Keratinocyte (primary cell): ENCODE data around the gene ARL11. TPM values are rescaled to one million over a fixed set of nuclear protein-coding genes. Genes with fewer than 3 reads are reported as not detected.

Experiments used
- DNase-seq: peaks from one replicate; pipeline ENCODE4 v3.0.0-alpha.2; 2011; ENCODE audit warnings: low read depth, missing footprints, low spot score
- FAIRE-seq: peaks from 2 replicates; lab custom pipeline; 2011; peaks lifted over from hg19 to GRCh38; lab: Jason Lieb, UNC
- H2AFZ ChIP-seq: 2 replicates; pipeline ENCODE4 v1.6.0; 2012; ENCODE audit warnings: low read length, control low read depth, inconsistent platforms; ENCODE audit not compliant: control insufficient read depth
- H3K27ac ChIP-seq: 2 replicates; pipeline ENCODE4 v1.5.1; 2011; ENCODE audit warnings: low read length; ENCODE audit not compliant: control insufficient read depth, insufficient read depth
- H3K27me3 ChIP-seq: 3 replicates; pipeline ENCODE4 v1.6.0; 2011; ENCODE audit warnings: low read length; ENCODE audit not compliant: control insufficient read depth, insufficient read depth; ENCODE audit errors: extremely low read depth
- H3K36me3 ChIP-seq, 2 experiments: 2 replicates in 1 of 2; 3 replicates in 1 of 2; pipeline ENCODE4 v1.5.1; 2011; ENCODE audit warnings: low read length in 2 of 2, mild to moderate bottlenecking in 1 of 2; ENCODE audit not compliant: control insufficient read depth in 2 of 2, insufficient read depth in 2 of 2; ENCODE audit errors: extremely low read depth in 1 of 2
- H3K4me1 ChIP-seq: 3 replicates; pipeline ENCODE4 v1.5.1; 2011; ENCODE audit warnings: low read length; ENCODE audit not compliant: control insufficient read depth, insufficient read depth; ENCODE audit errors: extremely low read depth
- H3K4me2 ChIP-seq: 3 replicates; pipeline ENCODE4 v1.6.0; 2011; ENCODE audit warnings: low read depth, low read length; ENCODE audit not compliant: control insufficient read depth, insufficient read depth; ENCODE audit errors: extremely low read depth
- H3K4me3 ChIP-seq, 3 experiments: fragments of 200-600 bp in 1 of 3; sonication (generic) in 1 of 3; 2 replicates in 2 of 3; 3 replicates in 1 of 3; pipeline ENCODE4 v1.5.1; 2011 to 2016; ENCODE audit warnings: low read length in 3 of 3, mild to moderate bottlenecking in 3 of 3, control low read depth in 2 of 3, inconsistent platforms in 1 of 3, low read depth in 1 of 3, mixed read lengths in 1 of 3, mixed run types in 1 of 3, moderate library complexity in 1 of 3; ENCODE audit not compliant: control insufficient read depth in 2 of 3, insufficient read depth in 2 of 3; ENCODE audit errors: extremely low read depth in 1 of 3
- H3K79me2 ChIP-seq: 2 replicates; pipeline ENCODE4 v1.6.0; 2012; ENCODE audit warnings: low read length; ENCODE audit not compliant: control insufficient read depth, insufficient read depth
- H3K9ac ChIP-seq: 3 replicates; pipeline ENCODE4 v1.6.0; 2011; ENCODE audit warnings: low read length; ENCODE audit not compliant: control insufficient read depth, insufficient read depth; ENCODE audit errors: extremely low read depth
- H3K9me1 ChIP-seq: 3 replicates; pipeline ENCODE4 v1.6.0; 2011; ENCODE audit warnings: low read length; ENCODE audit not compliant: control insufficient read depth, insufficient read depth; ENCODE audit errors: extremely low read depth
- H3K9me3 ChIP-seq: 2 replicates; pipeline ENCODE4 v1.5.1; 2012; ENCODE audit warnings: low read depth, low read length; ENCODE audit not compliant: control insufficient read depth
- H4K20me1 ChIP-seq: 3 replicates; pipeline ENCODE4 v1.6.0; 2011; ENCODE audit warnings: low read length; ENCODE audit not compliant: control insufficient read depth, insufficient read depth; ENCODE audit errors: extremely low read depth
- CTCF ChIP-seq, 3 experiments: IDR thresholded peaks in 1 of 3; conservative IDR thresholded peaks in 1 of 3; optimal IDR thresholded peaks in 1 of 3; 2 replicates in 2 of 3; 3 replicates in 1 of 3; pipeline versions ENCODE3 to v1.5.1; 2011; ENCODE audit warnings: low read length in 3 of 3, mild to moderate bottlenecking in 3 of 3, moderate library complexity in 2 of 3, control low read depth in 1 of 3, inconsistent platforms in 1 of 3; ENCODE audit not compliant: insufficient read depth in 2 of 3; ENCODE audit errors: extremely low read depth in 1 of 3
- EZH2 ChIP-seq: IDR thresholded peaks from one replicate; pipeline ENCODE4 v1.6.1; 2012; ENCODE audit warnings: inconsistent platforms, mild to moderate bottlenecking, low read length, moderate library complexity
- dilution Hi-C: fragments of 300-500 bp; cut with MboI; formaldehyde crosslinking; loops from one replicate; pipeline ENCODE4 v1.7.0; 2020; ENCODE audit warnings: low sequenced_read_pairs; ENCODE audit not compliant: extremely low pct_ligation_motif_present
- polyA plus RNA-seq, 5 experiments: library from polyadenylated mRNA; depleted of rRNA in 3 of 5; stranded (reverse) in 3 of 5; stranded (forward) in 1 of 5; unstranded in 1 of 5; fragments of >200 nt; gene quantifications; 1 replicate in 1 of 5; 2 replicates in 3 of 5; 3 replicates in 1 of 5; pipeline versions ENCODE4 v1.2.1 to v1.2.3, GENCODE V29; 2011 to 2012; ENCODE audit warnings: missing spikeins in 2 of 5, low read depth in 1 of 5, low replicate concordance in 1 of 5

The ARL11 gene
- polyA plus RNA-seq, 1 donor (not counting 4 experiments of a cell fraction or from before 2014, with no cell fraction given), result 0.55 TPM

- no peaks in the 10 kb centered on the region for H3K9me3 ChIP-seq
- H3K4me2 ChIP-seq, result no peak overlapping the region
- no peaks in the 10 kb centered on the region for H3K36me3 ChIP-seq
- peaks cover 3% of the 10 kb centered on the region for H3K27me3 ChIP-seq
- no peak overlapping the region for H2AFZ ChIP-seq
- H4K20me1 ChIP-seq, result no peaks in the 10 kb centered on the region
- H3K27ac ChIP-seq, result no peak overlapping the region
- peaks cover 8% of the 10 kb centered on the region for H3K4me1 ChIP-seq
- H3K4me3 ChIP-seq, result no peak overlapping the region
- no peak overlapping the region for H3K9ac ChIP-seq
- H3K79me2 ChIP-seq, result no peaks in the 10 kb centered on the region
- dilution Hi-C loops, result no loop called here
- DNase-seq, result no peak
- H3K9me1 ChIP-seq, result no peaks in the 10 kb centered on the region
- TF ChIP-seq EZH2 (no peak), CTCF (optimal IDR thresholded peaks at IDR 0.05 in 1 of 3, IDR thresholded peaks at IDR 0.05 in 1 of 3, conservative IDR thresholded peaks at IDR 0.05 in 1 of 3; ENCODE audit: extremely low read depth in 1 of 3, insufficient read depth in 2 of 3, low read length in 3 of 3) (no peak)
- FAIRE-seq, result no peak
Observed at GRCh38 chr13:49625392-49626079, 2.8 kb upstream of the ARL11 start.

- H3K27me3 ChIP-seq, result no peaks in the 10 kb centered on the region
- H4K20me1 ChIP-seq, result no peaks in the 10 kb centered on the region
- DNase-seq (no peak), FAIRE-seq (no peak)
- H3K79me2 ChIP-seq, result no peaks in the 10 kb centered on the region
- H3K36me3 ChIP-seq, result no peaks in the 10 kb centered on the region
- dilution Hi-C loops, result no loop called here
- no peak overlapping the region for H3K4me3 ChIP-seq
- H3K27ac ChIP-seq, result no peak overlapping the region
- H3K9me3 ChIP-seq, result no peaks in the 10 kb centered on the region
- H3K4me2 ChIP-seq, result no peak overlapping the region
- no peak overlapping the region for H3K9ac ChIP-seq
- no peak for TF ChIP-seq EZH2
- TF ChIP-seq CTCF (optimal IDR thresholded peaks at IDR 0.05 in 1 of 3, IDR thresholded peaks at IDR 0.05 in 1 of 3, conservative IDR thresholded peaks at IDR 0.05 in 1 of 3; ENCODE audit: extremely low read depth in 1 of 3, insufficient read depth in 2 of 3, low read length in 3 of 3), result no peak
- no peaks in the 10 kb centered on the region for H3K9me1 ChIP-seq
- peaks cover 8% of the 10 kb centered on the region for H3K4me1 ChIP-seq
- no peak overlapping the region for H2AFZ ChIP-seq
Observed at GRCh38 chr13:49629196-49629938, 1.1 kb downstream of the ARL11 start.
